Ramos (cell line): Measurements from ENCODE around the gene UMAD1.

Experiments
- in situ Hi-C: fragments of 300-500 bp; cut with MboI; formaldehyde crosslinking; loops from one replicate; pipeline ENCODE4 v1.14.3; 2022; ENCODE audit warnings: low sequenced_read_pairs; ENCODE audit not compliant: unreplicated experiment

The UMAD1 gene

DNA sequence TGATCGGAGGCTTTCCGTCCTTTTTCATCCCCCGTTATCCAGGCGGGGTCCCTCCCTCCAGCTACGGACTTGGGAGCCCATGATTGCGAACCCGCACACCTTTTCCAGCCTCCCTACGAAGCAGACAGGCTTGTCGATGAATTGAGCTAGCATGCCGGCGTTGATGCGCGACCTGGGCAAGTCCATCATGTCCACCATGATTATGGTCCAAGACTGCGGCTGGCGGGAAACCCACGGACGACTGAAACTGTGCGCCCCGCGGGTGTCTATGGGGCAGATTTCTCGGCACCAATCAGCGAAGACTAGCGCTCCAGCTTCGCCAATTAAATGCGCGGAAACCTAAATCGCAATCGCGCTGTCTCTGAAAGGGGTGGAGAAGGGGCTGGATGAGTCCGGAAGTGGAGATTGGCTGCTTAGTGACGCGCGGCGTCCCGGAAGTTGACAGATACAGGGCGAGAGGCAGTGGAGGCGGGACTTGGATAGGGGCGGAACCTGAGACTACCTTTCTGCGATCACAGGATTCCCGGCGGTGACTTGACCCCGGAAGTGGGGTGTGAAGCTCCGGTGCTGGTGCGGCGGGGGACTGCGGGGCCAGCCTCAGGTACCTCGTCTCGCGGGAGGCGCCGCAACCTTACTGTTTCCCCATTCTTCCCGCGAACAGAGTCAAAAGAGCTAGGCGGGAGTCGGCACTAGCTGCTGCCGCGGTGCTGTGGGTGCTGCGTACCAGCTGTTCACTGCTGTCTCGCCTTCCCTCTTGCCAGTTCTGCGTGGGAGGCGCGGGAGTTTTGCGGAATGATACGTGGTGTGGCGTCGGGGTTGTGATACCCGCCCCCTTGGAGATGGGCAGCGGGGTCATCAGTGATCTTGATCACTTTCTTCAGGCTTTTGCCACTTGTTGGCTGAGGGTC, at the start of gene UMAD1:
Gene UMAD1 (plus strand): TSS at position 532 of the 908 bp plus-strand sequence. CDS start 32,620 bp downstream, outside the sequence.
- in situ Hi-C loops: no loop called here

DNA sequence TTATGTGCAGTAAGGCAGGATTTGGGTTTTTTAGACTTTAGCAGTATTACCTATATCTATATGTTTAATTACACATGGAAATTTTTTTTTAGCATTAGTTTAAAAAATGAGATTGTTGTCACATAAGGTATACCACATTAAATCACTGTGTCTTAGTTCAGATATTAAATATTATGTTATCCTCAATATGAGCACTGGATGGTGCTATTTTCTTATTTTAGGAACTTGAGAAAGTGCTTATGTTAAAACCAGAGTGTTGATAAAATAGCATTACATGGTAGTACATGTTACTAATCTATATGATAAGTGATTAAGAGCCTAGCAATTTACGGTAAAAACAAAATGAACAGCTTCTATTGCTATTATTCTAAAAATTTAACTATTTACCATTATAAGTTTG, 45.1 kb upstream of the UMAD1 start:
- in situ Hi-C loops: loop anchor here (25.0 kb wide), 1 partner anchor 617 kb away; no protein-coding TSS in a partner anchor

DNA sequence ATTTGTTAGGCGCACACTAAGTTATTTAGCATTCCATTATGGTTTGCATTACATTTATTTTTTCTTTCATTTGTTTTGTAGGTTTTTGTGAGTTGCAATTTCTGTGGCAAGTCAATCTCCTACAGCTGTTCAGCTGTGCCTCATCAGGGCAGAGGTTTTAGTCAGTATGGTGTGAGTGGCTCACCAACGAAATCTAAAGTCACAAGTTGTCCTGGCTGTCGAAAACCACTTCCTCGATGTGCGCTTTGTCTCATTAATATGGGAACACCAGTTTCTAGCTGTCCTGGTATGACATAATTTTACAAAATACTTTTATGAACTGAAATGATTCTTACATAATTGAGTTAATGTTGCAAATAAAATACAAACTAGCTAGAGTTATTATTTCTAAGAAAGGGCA, 44.4 kb upstream of the UMAD1 start:
- in situ Hi-C loops: loop anchor here (25.0 kb wide), 1 partner anchor 616 kb away; no protein-coding TSS in a partner anchor

DNA sequence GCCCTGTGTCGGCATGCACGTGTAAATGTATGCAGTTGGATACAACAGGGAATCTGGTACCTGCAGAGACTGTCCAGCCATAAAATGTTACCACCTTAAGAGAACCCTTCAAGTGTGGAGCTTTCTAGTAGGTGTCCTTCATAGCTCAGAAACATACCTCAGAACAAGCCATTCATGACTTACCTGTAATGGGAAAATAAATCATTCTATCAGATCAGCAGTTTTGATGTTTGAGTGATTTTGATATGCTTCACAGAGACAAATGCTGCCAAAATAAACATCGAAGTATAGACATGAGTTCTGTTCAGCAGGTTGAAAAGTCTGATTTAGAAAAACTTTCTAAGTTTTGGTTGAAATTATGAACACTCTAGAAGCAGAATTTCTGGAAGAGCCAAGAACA, 33.5 kb upstream of the UMAD1 start:
- in situ Hi-C loops: no loop called here

DNA sequence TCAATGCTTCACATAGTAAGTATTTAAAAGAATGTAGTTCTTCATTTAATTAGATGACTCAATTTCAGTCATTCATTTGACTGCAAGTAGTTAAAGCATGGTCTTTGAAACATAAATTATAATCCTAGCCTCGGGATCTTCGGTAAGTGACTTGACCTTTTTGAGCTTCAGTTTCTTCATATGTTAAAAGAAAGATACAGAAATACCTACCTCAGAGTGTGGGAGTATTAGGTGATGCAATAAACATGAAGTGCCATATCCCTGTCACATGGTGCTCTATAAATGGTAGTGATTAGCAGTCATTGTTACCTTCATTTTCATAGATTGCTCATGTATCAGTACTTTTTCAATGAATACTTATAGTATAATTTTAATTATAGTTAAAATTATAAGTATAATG, 31.2 kb upstream of the UMAD1 start:
- in situ Hi-C loops: no loop called here

DNA sequence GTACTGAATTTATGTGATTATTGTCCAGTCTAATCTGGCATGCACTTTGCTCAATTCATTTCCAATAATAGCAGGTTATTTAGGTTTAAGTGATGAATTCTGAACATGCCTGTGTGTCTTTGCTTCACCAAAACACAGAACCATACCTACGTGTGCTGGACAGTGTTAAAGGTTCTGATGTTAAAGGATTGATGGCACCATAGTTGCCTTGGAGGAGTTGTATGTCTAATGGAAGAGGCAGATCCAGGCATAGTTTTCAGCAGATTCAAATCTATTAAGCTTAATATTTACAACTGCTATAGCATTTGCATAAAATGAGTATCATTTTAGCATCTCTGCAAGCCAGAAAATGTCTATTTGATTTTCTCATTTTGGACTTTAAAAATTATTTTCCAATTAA, 28.0 kb upstream of the UMAD1 start:
- in situ Hi-C loops: no loop called here

DNA sequence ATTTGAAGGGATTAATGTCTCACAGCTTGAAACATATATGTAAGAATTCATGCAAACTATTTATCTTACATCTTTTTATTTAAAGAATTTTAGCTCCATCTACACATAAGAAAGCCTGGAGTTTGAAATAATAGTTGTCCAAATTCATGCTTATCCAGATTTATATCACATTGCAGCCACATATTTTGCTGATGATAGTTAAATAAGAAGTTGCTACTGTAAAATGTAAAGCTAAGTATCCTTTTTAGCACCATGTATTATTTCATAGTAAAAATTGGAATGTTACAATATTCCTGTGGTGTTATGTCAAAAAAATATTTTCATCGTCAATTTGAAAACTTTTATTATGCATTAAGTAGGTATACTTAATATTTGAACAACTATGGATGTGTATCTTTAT, 27.3 kb upstream of the UMAD1 start:
- in situ Hi-C loops: no loop called here

DNA sequence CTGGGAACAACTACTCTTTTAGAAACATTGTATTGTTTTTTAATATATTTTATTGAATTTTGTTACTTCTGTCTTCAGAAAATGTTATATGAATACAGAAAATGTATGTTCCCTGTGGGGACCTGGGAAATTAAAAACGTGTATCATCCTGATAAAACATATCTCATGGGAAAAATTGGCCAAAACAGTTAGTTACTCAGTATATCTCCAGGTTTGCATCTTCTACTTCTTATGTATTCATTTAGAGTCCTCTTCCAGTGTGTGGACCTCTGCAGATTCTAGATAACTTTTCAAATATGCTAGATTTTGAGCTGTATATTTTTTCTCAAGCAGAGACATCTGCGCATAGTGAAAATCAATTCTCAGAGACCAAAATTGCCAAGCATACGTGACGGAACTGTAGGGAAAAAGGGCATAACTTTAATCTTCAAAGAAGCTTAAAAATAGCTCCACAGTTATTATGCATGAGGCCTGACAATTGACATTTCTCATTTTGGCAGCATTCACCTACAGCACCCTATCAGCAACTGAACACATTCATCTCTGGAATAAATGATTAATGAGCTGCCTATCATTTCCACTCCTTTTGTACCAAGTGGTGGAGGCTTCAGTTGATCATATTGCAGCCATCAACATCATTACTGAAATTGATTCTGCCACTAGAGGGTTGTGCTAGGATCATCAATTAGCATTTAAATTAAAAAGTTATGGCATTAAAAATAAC, 26.4 kb upstream of the UMAD1 start:
- in situ Hi-C loops: no loop called here

DNA sequence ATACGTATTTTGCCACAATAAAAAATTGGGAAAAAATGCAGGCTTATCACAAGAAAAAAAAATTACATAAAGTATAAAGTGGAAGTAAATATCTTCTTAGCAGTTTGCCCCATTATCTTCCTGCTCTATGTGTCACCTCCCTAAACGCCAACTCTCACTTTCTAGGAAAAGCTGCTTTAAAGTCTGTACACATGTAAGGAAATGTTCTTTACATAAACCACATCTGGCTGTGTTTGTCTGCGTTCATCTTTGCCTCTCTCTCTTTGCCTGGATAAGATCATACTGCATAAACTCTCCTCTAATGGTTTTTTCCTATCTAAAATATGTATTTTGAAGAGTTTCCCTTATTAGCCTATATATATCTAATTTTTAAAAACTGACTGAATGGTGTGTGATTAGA, 23.0 kb upstream of the UMAD1 start:
- in situ Hi-C loops: no loop called here

DNA sequence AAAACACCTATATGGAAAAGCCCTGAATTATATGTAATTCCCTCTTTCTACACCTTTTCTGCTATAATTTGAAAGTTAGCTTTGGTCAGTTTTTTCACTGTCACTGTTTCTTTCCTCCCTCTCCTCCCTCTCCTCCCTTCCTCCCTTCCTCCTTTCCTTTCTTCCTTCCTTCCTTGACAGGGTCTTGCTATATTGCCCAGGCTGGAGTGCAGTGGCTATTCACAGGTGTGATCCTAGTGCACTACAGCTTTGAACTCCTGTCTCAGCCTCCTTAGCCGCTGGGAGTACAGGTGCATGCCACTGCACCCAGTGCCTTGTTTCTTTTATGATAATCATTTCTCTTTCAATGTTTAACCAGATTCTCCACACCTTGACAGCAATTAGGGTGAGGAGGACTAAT, 22.1 kb upstream of the UMAD1 start:
- in situ Hi-C loops: no loop called here

DNA sequence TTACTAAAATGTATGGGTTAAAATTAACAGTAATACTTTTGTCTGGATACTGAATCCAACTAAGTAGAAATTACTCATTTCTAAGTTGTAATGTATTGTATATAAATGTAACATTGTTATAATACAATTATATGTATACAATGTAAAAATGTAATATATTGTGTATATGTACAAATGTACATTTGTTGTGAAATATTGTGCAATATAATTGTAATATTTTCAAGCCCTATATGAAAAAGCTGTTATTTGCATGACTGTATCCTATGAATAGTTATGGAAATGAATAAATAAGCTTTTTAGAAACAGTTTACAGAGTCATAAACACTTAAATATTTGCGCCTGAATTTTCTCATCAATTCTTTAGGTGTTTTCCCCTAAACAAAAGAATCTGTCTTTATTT, 20.3 kb upstream of the UMAD1 start:
- in situ Hi-C loops: no loop called here

DNA sequence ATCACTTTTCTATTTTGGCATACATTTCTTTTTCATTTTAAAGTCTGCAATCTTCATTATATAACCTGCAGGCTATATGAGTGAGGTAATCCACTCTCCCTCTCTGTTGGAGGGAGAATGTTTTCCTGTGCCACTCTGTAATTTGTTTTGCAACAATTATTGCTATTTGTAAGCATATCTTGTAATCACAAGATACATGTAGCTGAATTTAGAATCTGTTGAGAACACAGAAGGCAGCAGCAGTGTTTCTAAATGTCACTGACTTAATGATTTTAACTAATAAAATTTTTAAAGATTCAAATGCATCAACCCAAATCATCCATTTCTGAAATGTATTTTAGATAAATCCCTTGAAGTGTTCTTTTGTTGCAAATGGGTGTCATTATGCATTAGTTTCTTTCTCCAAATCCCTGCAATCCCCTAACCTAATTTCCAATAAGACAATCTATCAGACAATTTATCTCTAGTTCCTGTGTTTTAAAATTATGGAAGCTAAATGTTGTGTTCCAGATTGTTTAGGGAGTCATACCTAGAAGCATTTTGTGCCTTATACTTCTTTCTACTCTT, 19.8 kb upstream of the UMAD1 start:
- in situ Hi-C loops: no loop called here

DNA sequence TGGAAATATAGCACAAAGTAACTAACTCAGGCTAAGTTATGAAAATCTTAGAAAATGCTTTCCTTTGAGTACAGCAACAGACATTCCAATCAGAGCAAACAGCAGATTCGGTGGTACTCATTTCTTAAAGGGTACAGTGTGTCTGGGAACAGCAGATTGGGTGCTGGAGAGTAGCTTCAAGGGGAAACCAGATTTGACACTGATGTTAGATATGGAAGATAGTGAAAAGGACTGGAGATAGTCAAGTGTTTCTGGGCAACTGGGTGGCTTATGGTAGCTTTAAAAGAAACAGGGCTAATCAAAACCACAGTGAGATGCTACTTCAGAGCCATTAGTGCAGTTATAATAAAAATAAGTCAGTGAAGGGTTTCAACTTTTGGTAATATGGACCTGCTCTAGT, 12.1 kb upstream of the UMAD1 start:
- in situ Hi-C loops: no loop called here

DNA sequence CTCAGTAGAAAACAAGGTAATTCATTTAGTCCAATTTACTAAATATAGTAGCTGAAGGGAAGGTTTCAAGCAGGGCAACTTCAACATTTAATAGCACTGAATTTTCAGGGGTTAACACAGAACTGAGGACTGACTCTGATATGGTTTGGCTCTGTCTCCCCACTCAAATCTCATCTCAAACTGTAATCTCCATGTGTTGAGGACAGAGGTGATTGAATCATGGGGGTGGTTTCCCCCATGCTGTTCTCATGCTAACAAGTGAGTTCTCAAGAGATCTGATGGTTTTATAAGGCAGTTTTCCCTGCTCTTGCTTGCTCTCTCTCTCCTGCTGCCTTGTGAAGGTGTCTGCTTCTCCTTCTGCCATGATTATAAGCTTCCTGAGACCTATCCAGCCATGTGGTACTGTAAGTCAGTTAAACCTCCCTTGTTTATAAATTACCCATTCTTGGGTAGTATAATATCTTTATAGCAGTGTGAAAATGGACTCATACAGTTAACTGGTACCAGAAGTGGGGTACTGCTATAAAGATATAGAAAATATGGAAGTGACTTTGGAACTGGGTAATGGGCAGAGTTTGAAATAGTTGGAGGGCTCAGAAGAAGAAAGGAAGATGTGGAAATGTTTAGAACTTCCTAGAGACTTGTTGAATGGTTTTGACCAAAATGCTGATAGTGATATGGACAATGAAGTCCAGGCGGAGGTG, 9.8 kb upstream of the UMAD1 start:
- in situ Hi-C loops: no loop called here

DNA sequence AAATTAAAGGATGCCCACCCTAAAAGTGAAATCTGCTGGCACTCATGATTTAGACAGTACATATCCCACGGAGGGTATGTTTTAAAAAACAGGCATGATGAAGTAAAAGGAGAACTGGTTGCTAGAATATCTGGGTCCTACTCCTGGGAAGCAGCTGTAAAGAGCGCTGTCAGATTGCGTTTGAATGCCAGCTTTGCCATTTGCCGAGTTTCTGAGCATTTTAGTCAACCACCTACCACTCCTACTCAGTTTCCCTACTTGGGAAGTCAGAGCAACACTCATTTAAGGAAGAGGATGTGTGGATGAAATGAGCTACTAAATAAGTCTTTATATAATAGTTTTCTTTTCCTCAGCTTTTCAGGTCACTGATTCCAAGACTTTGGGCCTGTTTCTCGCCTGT, 1.1 kb upstream of the UMAD1 start:
- in situ Hi-C loops: no loop called here

DNA sequence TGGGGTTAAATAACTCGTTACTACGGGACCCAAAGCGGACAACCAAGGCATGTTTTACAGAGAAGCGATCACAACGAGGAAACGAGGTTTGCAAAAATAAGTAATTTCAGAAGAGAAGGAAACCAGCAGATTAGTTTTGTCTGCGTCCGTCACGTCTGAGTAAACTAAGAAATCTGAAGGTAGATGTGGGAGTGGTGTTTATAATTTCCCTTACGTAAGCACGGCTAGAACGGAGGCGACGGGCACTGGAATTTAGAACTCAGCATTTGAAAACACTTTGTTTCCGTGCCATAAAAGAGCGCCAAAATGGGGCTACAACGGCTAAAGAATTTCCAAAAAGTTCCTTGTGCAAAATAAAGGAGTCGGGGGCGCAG, 718 bp upstream of the UMAD1 start:
- in situ Hi-C loops: no loop called here

DNA sequence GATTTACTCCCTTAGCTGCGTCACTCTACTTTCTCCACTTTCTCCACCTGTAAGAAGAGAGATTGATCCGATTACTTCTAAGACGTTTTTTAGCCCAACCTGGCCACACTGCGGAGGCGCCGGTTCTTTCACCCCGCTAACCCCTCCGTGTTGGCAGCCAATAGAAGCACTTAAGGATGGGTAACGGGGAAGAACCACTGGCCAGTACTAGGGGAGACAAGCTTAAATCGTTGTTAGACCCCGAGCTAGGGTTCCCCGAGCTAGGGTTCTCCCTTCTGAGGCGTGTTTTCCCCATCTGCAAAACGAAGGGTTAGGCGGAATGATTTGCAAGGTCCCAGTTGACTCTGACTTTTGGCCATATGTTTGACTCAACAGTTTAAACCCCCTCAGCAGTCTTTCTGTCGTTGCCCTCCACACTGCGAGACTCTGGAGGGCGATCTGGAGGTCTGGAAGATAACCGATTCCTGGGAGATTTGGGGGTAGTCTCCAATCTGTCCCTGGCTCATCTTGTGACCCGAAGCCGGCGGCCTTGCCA, 644 bp downstream of the UMAD1 start:
- in situ Hi-C loops: no loop called here

DNA sequence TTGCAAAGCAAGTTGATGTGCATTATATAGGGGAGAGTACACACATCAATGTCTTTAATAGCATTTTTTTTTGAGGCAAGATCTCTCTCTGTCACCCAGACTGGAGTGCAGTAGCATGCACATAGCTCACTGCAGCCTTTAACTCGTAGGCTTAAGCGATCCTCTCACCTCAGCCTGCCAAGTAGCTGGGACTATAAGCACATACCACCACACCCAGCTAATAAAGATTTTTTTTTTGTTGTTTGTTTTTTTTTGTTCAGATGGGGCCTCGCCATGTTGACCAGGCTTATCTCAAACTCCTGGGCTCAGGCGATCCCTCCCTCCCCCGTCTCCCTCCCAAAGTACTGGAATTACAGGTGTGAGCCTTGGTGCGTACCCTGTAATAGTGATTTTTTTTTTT, 1.5 kb downstream of the UMAD1 start:
- in situ Hi-C loops: no loop called here

DNA sequence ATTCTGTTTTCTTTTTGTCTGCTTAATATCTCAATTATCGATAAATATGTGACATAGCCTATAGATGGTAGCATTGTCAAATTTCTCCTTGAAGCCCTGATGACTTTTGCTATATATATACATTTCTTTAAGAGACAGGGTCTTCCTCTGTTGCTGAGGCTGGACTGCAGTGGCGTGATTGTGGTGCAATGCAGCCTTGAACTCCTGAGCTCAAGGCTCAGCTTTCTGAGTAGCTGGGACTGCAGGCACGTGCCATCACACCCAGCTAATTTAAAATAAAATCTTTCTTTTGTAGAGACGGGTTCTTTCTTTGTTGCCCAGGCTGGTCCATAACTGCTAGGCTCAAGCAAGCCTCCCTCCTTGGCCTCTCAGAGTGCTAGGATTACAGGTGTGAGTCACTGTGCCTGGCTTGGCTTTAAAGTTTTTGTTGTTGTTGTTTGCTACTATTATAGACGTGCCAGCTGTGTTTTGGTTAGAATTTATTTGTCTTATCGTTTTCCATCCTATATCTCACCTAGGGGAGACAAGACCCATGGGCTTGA, 7.0 kb downstream of the UMAD1 start:
- in situ Hi-C loops: no loop called here

DNA sequence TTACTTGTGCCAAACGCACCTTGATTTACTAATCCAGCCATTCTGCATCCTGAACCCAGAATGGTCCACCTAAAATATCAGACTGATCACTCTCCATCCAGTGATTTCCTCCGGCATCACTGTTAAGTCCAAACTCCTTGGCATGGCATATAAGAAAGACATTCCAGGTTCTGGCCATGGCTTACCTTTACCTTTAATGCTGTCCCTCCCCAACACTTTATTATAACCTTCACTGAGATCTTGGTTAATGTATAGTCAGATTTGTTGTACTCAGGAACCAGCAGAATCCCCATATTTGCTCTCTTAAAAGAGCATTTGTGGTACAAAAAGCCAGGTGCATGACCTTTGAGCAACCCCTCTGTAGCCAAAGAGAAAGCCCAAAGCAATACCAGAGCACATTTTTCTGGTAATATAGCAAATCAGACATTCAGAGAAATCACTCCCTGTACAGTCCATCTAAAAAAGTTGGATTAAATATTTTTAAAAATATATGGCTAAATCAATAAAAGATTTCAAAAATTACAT, 10.2 kb downstream of the UMAD1 start:
- in situ Hi-C loops: no loop called here
